ENCODE results near the gene BNIP5. TPM values are rescaled to one million over a fixed set of nuclear protein-coding genes. Genes with fewer than 3 reads are reported as not detected.

Gene BNIP5
- total RNA-seq, 2 donors from 2014 or later: not detected

DNA sequence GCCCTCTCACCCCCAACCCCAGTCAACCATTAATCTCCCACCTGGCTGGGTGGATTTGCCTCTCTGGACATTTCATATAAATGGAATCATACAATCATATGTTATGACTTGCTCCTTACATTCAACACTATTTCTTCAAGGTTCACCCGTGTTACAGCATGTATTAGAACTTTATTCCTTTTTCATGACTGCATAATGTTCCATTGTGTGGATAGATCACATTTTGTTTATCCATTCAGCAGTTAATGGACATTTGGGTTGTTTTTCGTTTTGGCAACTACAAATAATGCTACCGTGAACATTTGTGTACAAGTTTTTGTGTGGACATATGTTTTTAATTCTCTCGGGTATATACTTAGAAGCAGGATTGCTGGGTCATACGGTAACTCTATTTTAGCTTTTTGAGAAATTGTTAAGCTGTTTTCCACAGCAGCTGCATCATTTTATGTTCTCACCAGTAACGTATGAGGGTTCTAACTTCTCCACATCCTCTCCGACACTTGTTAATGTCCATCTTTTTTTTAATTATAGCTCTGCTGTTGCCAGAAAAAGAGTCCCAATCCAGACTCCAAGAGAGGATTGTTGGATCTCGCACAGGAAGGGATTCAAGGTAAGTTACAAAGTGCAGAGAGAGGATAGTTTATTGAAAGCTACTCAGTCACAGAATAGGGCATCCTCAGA is 15.9 kb upstream of the BNIP5 start:
- Mint-ChIP-seq H3K4me3 (no peak overlapping the region), H3K27ac (no peak overlapping the region), H3K36me3 (ENCODE audit: low read depth) (no peaks in the 10 kb centered on the region), H3K4me1 (peaks cover 9% of the 10 kb centered on the region), H3K9me3 (peaks cover 4% of the 10 kb centered on the region), H3K27me3 (ENCODE audit: insufficient read depth) (no peaks in the 10 kb centered on the region)
- WGBS, 2 experiments (ENCODE audit: insufficient coverage in 1 of 2, insufficient read length in 1 of 2): 89 to 90% methylated on average over 8 of the region's 8 CpGs
- Histone ChIP-seq H3K9ac (ENCODE audit: extremely low read depth, low read length, poor library complexity, severe bottlenecking) (no peak overlapping the region), H3K4me3 (ENCODE audit: low read length) (no peak overlapping the region), H3K27ac (ENCODE audit: low read depth, low read length) (no peak overlapping the region), H3K27me3 (ENCODE audit: control insufficient read depth, insufficient read depth, low read length, poor library complexity, severe bottlenecking) (no peaks in the 10 kb centered on the region), H3K9me3 (ENCODE audit: control insufficient read depth, low read length) (peaks cover 5% of the 10 kb centered on the region), H3K4me1 (ENCODE audit: control insufficient read depth, insufficient read depth, low read length) (no peaks in the 10 kb centered on the region), H3K36me3 (ENCODE audit: control insufficient read depth, insufficient read depth, low read length) (no peaks in the 10 kb centered on the region)
- TF ChIP-seq, protein P1, sequence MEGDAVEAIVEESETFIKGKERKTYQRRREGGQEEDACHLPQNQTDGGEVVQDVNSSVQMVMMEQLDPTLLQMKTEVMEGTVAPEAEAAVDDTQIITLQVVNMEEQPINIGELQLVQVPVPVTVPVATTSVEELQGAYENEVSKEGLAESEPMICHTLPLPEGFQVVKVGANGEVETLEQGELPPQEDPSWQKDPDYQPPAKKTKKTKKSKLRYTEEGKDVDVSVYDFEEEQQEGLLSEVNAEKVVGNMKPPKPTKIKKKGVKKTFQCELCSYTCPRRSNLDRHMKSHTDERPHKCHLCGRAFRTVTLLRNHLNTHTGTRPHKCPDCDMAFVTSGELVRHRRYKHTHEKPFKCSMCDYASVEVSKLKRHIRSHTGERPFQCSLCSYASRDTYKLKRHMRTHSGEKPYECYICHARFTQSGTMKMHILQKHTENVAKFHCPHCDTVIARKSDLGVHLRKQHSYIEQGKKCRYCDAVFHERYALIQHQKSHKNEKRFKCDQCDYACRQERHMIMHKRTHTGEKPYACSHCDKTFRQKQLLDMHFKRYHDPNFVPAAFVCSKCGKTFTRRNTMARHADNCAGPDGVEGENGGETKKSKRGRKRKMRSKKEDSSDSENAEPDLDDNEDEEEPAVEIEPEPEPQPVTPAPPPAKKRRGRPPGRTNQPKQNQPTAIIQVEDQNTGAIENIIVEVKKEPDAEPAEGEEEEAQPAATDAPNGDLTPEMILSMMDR (conservative IDR thresholded peaks at IDR 0.05): no peak
- peak; percentile 5 for DNase-seq

DNA sequence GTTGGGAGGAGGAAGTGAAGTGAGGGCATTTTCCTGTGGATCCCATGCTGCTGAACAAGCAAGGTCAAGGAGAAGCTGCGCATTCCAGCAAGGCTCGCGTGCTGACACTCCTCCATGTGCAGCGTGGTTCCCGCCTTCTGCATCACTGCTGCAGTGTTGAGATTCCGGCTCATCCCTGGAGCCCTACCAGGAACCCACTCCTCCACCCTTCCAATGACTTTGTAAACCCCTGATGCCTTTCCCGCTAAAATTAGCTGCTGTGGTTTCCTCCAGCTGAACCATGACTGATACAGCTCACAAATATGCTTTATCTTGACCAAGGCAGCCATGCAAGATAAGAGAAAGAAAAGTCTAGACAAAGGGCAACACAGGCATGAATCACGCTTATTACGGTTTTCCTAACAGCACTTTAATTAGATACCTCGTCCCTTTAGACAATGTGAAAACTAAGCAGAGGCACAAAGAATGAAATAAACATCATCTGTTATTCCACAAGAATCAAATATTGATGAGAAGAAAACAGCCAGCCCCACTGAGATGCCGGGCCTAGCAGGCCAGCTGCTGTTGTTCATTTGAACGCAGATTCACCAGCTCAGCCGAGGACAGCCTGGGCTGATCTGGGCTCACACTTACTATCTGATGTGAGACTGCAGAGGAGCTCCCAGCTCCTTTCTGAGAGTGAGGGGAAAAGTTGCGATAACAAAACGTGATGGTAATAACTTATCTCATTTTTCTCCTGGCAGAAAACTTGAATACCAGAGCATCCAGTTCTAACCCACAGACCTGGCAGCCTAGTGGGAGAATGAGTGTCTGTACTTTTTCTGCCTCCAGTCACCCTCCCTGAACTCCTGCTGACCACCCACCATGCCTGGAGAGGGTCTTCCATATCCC is 14.2 kb upstream of the BNIP5 start:
- Histone ChIP-seq H3K27ac (ENCODE audit: low read depth, low read length) (no peak overlapping the region), H3K36me3 (ENCODE audit: control insufficient read depth, insufficient read depth, low read length) (no peaks in the 10 kb centered on the region), H3K9me3 (ENCODE audit: control insufficient read depth, low read length) (peaks cover 5% of the 10 kb centered on the region), H3K9ac (ENCODE audit: extremely low read depth, low read length, poor library complexity, severe bottlenecking) (no peak overlapping the region), H3K4me3 (ENCODE audit: low read length) (no peak overlapping the region), H3K4me1 (ENCODE audit: control insufficient read depth, insufficient read depth, low read length) (no peaks in the 10 kb centered on the region), H3K27me3 (ENCODE audit: control insufficient read depth, insufficient read depth, low read length, poor library complexity, severe bottlenecking) (no peaks in the 10 kb centered on the region)
- Mint-ChIP-seq H3K4me1 (peaks cover 11% of the 10 kb centered on the region), H3K4me3 (no peak overlapping the region), H3K27me3 (ENCODE audit: insufficient read depth) (no peaks in the 10 kb centered on the region), H3K27ac (no peak overlapping the region), H3K36me3 (ENCODE audit: low read depth) (no peaks in the 10 kb centered on the region), H3K9me3 (peaks cover 4% of the 10 kb centered on the region)
- WGBS, 2 experiments (ENCODE audit: insufficient coverage in 1 of 2, insufficient read length in 1 of 2): 84 to 87% methylated on average over 5 to 15 of the region's 15 CpGs
- peak; percentile 33 for DNase-seq
- TF ChIP-seq, protein P1 (conservative IDR thresholded peaks at IDR 0.05): no peak

DNA sequence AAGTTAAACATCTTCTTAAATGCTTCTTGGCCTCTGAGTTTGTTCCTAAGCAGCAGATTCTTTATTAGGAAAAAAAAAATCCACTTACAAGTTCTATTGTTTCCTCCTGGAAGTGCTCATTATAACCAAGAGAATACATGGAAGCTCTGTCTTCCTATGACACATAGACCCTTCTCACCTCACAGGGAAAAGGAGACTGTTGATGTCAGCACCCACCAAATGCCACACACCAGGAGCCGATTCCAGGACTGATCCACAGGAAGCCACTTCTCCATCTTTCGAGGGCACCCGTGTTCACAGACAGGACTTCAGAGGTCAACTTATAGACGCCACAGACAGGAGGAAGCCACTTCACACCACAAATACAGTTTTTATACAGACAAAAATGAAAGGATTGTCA is 13.4 kb upstream of the BNIP5 start:
- Histone ChIP-seq H3K9ac (ENCODE audit: extremely low read depth, low read length, poor library complexity, severe bottlenecking) (no peak overlapping the region), H3K4me1 (ENCODE audit: control insufficient read depth, insufficient read depth, low read length) (no peaks in the 10 kb centered on the region), H3K36me3 (ENCODE audit: control insufficient read depth, insufficient read depth, low read length) (no peaks in the 10 kb centered on the region), H3K27me3 (ENCODE audit: control insufficient read depth, insufficient read depth, low read length, poor library complexity, severe bottlenecking) (no peaks in the 10 kb centered on the region), H3K4me3 (ENCODE audit: low read length) (no peak overlapping the region), H3K9me3 (ENCODE audit: control insufficient read depth, low read length) (peaks cover 5% of the 10 kb centered on the region), H3K27ac (ENCODE audit: low read depth, low read length) (no peak overlapping the region)
- peak; percentile 23 for DNase-seq
- Mint-ChIP-seq H3K9me3 (peaks cover 4% of the 10 kb centered on the region), H3K36me3 (ENCODE audit: low read depth) (no peaks in the 10 kb centered on the region), H3K4me1 (peaks cover 11% of the 10 kb centered on the region), H3K27ac (no peak overlapping the region), H3K27me3 (ENCODE audit: insufficient read depth) (no peaks in the 10 kb centered on the region), H3K4me3 (no peak overlapping the region)
- TF ChIP-seq, protein P1 (conservative IDR thresholded peaks at IDR 0.05): no peak
- 98 to 100% methylated on average over 3 to 4 of the region's 4 CpGs for WGBS, 2 experiments (ENCODE audit: insufficient coverage in 1 of 2, insufficient read length in 1 of 2)

Measured in endodermal cell (in vitro differentiated cells).